ENCODE measurements around the gene SIT1.

The SIT1 gene

DNA sequence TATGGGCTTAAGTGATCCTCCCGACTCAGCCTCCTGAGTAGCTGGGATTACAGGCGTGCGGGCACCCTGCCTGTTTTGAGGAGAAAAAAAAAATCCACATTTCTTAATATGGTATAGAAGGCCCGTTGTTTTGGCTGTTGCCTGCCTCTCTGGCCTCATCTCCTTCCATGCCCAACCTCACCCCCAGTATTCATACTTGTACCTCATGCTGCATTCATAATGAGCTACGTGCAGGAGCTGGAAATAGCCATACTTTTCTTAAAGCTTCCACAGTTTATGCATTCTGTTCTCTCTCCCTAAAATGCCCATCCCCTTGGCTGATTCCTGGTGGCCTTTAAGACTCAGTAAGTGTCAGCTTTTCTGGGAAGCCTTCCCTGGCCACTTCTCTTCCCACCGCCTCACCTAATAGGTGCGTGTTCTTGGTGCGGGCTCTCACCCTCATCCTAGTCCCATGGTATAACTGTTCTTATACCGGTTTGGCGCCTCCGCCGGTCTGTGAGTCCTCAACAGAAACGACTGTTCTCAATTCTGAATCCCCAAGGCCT is 41.1 kb upstream of the SIT1 start:
- DNase-seq (ENCODE audit: low read depth in 2 of 2): no peak
- no peak overlapping the region for H3K4me3 ChIP-seq (replicated peaks in 1 of 2; ENCODE audit: low read depth in 2 of 2, low read length in 2 of 2)
- TF ChIP-seq, protein P1, sequence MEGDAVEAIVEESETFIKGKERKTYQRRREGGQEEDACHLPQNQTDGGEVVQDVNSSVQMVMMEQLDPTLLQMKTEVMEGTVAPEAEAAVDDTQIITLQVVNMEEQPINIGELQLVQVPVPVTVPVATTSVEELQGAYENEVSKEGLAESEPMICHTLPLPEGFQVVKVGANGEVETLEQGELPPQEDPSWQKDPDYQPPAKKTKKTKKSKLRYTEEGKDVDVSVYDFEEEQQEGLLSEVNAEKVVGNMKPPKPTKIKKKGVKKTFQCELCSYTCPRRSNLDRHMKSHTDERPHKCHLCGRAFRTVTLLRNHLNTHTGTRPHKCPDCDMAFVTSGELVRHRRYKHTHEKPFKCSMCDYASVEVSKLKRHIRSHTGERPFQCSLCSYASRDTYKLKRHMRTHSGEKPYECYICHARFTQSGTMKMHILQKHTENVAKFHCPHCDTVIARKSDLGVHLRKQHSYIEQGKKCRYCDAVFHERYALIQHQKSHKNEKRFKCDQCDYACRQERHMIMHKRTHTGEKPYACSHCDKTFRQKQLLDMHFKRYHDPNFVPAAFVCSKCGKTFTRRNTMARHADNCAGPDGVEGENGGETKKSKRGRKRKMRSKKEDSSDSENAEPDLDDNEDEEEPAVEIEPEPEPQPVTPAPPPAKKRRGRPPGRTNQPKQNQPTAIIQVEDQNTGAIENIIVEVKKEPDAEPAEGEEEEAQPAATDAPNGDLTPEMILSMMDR (IDR thresholded peaks at IDR 0.05; ENCODE audit: low read depth, low read length): no peak

DNA sequence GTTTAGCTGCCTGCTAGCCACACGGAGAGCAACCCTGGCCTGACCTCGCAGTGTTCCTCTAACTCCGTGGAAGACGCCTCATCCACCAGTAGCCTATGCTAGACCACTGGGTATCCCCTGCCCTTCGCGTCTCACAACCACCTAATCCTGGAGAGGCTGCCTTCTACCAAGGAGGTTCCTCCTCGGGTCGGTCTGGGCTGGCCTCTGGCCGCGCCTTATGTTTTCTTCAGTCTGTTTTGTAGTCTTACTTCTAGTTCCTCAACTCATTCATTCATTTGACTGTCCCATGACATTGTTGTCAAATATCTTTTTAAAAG is 40.6 kb upstream of the SIT1 start:
- no peak for DNase-seq (ENCODE audit: low read depth in 2 of 2)
- TF ChIP-seq, protein P1 (IDR thresholded peaks at IDR 0.05; ENCODE audit: low read depth, low read length): no peak
- H3K4me3 ChIP-seq (replicated peaks in 1 of 2; ENCODE audit: low read depth in 2 of 2, low read length in 2 of 2): peak overlapping the region; percentile 73 to 77

DNA sequence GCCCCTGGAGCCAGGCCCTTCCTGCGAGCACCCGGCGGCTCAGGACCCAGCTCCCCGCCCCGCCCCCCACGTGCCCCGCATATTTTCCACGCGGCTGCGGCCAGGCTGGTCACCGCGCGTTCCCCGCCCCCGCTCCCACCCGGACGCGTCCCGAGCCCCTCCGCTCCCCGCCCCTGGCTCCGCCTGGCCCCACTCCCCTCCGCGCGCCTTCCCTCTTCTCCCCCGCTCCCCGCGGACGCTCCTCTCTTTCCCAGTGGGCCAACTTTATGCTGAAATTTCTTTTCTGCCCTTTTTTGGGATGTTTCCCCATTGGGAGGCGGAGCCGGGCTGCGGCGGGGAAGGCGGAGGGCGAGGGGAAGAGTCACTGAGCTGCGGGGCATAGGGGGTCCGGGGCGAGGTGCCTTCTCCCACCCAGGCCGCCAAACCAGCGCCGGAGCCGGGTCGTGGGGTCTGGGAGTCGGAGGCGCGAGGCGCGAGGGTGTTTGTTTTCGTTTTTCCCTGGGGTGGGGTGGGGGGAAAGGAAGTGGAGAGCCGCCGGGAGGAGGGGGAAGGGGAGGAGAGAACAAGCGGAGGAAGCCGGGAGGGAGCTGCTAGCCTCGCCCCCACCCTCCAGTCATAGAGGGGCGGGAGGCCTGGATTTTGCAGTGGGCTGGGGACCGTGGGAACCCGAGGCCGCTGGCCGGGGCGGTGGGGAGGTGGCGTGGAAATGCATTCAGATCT is 40.0 kb upstream of the SIT1 start:
- peak overlapping the region; percentile 73 to 77 for H3K4me3 ChIP-seq (replicated peaks in 1 of 2; ENCODE audit: low read depth in 2 of 2, low read length in 2 of 2)

DNA sequence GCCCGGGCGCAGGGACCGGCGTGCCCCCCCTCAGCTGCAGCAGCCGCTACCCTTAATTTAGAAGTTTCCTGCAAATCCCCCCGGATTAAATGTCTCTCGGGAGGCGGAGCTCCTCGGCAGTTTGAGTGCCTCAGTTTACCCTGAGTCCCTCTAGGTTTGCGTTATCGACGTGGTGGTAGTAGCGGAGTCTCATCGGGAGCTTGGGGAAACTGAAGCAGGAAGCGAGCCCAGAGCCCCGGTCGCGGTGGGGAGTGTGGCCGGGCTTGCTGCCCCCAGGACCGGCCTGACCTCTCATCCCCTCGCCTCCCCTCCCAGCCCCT is 39.5 kb upstream of the SIT1 start:
- TF ChIP-seq, protein P1 (IDR thresholded peaks at IDR 0.05; ENCODE audit: low read depth, low read length): no peak
- DNase-seq (ENCODE audit: low read depth in 2 of 2): peak; percentile 61 to 71
- peak overlapping the region; percentile 73 to 77 for H3K4me3 ChIP-seq (replicated peaks in 1 of 2; ENCODE audit: low read depth in 2 of 2, low read length in 2 of 2)

More for the DNA sequence above, 40.0 kb upstream of the SIT1 start:
- TF ChIP-seq, protein P1 (IDR thresholded peaks at IDR 0.05; ENCODE audit: low read depth, low read length): no peak
- DNase-seq (ENCODE audit: low read depth in 2 of 2): peak; percentile 75 to 84

DNA sequence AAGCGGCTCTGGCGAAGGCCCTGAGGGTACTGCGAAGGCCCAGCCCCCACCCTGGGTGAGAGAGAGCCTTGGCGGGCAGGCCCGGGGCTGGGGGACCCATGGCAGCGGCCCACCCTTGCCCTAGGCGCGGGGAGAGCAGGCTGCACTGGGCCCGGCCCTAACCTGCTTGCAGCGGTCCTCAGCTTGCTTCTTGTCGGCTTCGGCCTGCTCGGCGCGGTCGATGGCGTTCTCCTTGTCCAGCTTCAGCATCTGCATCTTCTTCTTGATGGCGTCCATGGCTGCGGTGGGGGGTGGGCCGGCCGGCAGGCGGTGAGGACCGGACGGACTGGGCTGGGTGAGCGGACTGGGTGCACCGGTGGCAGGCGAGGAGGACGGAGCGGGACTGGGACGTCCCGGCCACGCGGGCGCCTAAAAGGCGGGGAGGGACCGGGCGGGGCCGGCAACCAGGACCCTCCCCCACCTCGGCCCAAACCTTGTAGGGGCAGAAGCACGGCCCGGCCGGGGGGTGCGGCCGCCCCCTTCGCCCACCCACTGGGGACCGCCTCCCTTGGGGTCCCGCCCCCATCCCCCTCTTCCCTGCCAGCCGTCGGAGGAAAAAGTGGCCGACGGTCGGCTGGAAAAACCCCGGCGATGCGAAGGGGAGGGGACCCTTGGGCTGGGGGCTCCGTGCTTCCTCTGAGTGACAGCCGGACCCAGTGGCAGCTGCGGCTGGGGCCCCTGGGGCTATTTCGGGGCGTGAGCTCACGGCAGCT is 39.0 kb upstream of the SIT1 start, which contains the start of gene TPM2:
Gene TPM2, minus strand, starts transcription at position 384 of the 752 bp plus-strand sequence. Its CDS starts 108 bp downstream, at position 276.
- H3K4me3 ChIP-seq (replicated peaks in 1 of 2; ENCODE audit: low read depth in 2 of 2, low read length in 2 of 2): peak within 1 kb of the TSS; percentile 73 to 77
- TF ChIP-seq, protein P1 (IDR thresholded peaks at IDR 0.05; ENCODE audit: low read depth, low read length): no peak
- peak; percentile 84 to 90 for DNase-seq (ENCODE audit: low read depth in 2 of 2)

DNA sequence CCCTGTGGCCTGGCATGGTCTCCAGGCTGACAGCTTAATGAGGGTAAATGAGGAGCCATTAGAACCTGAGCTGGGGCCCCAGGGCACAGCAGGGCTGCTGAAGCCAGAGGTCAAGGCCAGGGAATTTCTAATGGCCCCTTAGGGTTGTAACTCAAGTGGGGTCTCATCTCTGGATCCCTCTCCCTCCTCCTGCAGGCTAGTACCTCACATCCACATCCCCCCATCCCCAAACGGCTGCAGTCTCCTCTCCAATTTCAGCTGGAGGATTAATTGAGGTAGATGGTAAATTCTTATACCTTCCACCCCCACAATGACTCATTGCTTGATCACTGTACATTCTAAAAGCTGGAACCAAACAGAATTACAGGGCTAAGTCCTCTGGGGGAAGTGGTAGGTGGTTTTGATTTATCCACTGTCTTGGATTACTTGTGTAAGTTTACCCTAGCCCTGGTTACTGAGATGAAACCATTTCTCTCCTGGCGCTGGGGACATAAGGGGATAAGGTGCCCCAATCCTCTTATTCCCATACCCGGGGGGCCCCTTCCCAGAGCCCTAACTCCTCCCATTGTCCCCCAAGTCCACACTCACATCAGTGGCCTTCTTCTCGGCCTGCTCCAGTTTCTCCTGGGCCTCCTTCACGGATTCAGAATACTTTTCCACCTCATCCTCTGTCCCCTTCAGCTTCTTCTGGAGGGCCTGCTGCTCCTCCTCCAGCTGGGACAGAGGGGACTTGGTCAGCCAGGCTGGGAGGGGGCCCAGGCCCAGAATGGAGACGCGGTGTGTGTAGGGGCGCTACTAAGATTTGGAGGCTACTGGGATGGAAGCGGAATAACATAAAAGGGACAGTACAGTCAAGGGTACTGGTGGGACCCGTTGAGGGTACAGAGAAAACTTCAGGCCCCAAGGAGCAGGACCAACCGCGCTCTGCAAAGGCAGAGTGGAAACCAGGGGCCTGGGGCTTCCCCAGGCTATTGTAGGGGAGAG is 38.1 kb upstream of the SIT1 start:
- DNase-seq (ENCODE audit: low read depth in 2 of 2): peak; percentile 72 to 82

More for the DNA sequence above, 38.1 kb upstream of the SIT1 start:
- TF ChIP-seq, protein P1 (IDR thresholded peaks at IDR 0.05; ENCODE audit: low read depth, low read length): no peak
- peak overlapping the region; percentile 73 to 77 for H3K4me3 ChIP-seq (replicated peaks in 1 of 2; ENCODE audit: low read depth in 2 of 2, low read length in 2 of 2)

Measured in cardiac fibroblast (primary cell).